GM12878 (cell line): ENCODE measurements around the gene NBEA. TPM values are rescaled to one million over a fixed set of nuclear protein-coding genes. Genes with fewer than 3 reads are reported as not detected.

Experiments
- ATAC-seq: fragments of 200-7000 bp; cut with Tn5 transposase; 3 replicates; pipeline ENCODE4 v1.9.1; 2020; ENCODE audit warnings: mild to moderate bottlenecking, moderate library complexity
- BruUV-seq: library from RNA; stranded (reverse); fragments of 400-500 nt; replicated peaks from 2 replicates; lab custom pipeline; 2021; lab: Mats Ljungman, UMichigan
- CTCF ChIA-PET: fragments of 300-600 bp; sonication (Branson Sonifier 250); formaldehyde crosslinking; extraction: SDS; loops from one replicate; lab custom pipeline; 2021; ENCODE audit warnings: inconsistent platforms; lab: Yijun Ruan, JAX
- POLR2A ChIA-PET: fragments of 350-600 bp; formaldehyde crosslinking; extraction: SDS; loops from one replicate; lab custom pipeline; 2021; ENCODE audit warnings: inconsistent platforms; lab: Charles Lee
- RAD21 ChIA-PET: fragments of 300-600 bp; sonication (Branson Sonifier 250); formaldehyde crosslinking; loops from one replicate; lab custom pipeline; 2023; ENCODE audit warnings: antibody characterized with exemption; ENCODE audit not compliant: unreplicated experiment; lab: Charles Lee
- SMC1A ChIA-PET: fragments of 300-600 bp; sonication (Branson Sonifier 250); formaldehyde crosslinking; loops from one replicate; lab custom pipeline; 2023; ENCODE audit not compliant: unreplicated experiment, uncharacterized antibody; lab: Charles Lee
- DNase-seq: peaks from one replicate; pipeline ENCODE4 v3.0.0-alpha.2; 2011; ENCODE audit warnings: low read depth, low spot score
- FAIRE-seq: peaks from 3 replicates; lab custom pipeline; 2011; peaks lifted over from hg19 to GRCh38; lab: Jason Lieb, UNC
- H2AFZ ChIP-seq: 2 replicates; pipeline ENCODE4 v1.6.0; 2011; ENCODE audit warnings: low read depth, low read length, control low read depth; ENCODE audit not compliant: control insufficient read depth
- H3K27ac ChIP-seq: 2 replicates; pipeline ENCODE4 v1.5.1; 2011; ENCODE audit warnings: control low read depth; ENCODE audit not compliant: control insufficient read depth, insufficient read depth
- H3K27me3 ChIP-seq, 2 experiments: replicated peaks in 1 of 2; 2 replicates each; pipeline versions ENCODE4 v1.6.0 to v1.6.1; 2011; ENCODE audit warnings: low read length in 1 of 2; ENCODE audit not compliant: control insufficient read depth in 2 of 2, insufficient read depth in 2 of 2
- H3K36me3 ChIP-seq, 2 experiments: 2 replicates each; pipeline ENCODE4 v1.5.1; 2011; ENCODE audit warnings: low read length in 1 of 2; ENCODE audit not compliant: control insufficient read depth in 2 of 2, insufficient read depth in 2 of 2
- H3K4me1 ChIP-seq: 2 replicates; pipeline ENCODE4 v1.6.1; 2011; ENCODE audit warnings: mild to moderate bottlenecking, low read length, moderate library complexity, mixed read lengths; ENCODE audit not compliant: control insufficient read depth, insufficient read depth
- H3K4me2 ChIP-seq: 2 replicates; pipeline ENCODE4 v1.6.0; 2011; ENCODE audit warnings: control low read depth; ENCODE audit not compliant: control insufficient read depth, insufficient read depth
- H3K4me3 ChIP-seq: fragments of 200-600 bp; sonication (generic); 2 replicates; pipeline ENCODE4 v1.5.1; 2016
- H3K79me2 ChIP-seq: 2 replicates; pipeline ENCODE4 v1.6.0; 2011; ENCODE audit warnings: low read length; ENCODE audit not compliant: control insufficient read depth, insufficient read depth
- H3K9ac ChIP-seq: 2 replicates; pipeline ENCODE4 v1.8.0; 2011; ENCODE audit warnings: low read length, control low read depth, mixed read lengths; ENCODE audit not compliant: control insufficient read depth, insufficient read depth
- H3K9me3 ChIP-seq: replicated peaks from 3 replicates; pipeline ENCODE4 v1.5.1; 2011; ENCODE audit warnings: mild to moderate bottlenecking, low read length; ENCODE audit not compliant: control insufficient read depth, insufficient read depth
- H4K20me1 ChIP-seq: 2 replicates; pipeline ENCODE4 v1.6.0; 2011; ENCODE audit not compliant: control insufficient read depth, insufficient read depth
- CBFB ChIP-seq: IDR thresholded peaks from 2 replicates; pipeline ENCODE4 v1.6.1; 2016; ENCODE audit warnings: antibody characterized with exemption, low read depth
- CEBPB ChIP-seq, 2 experiments: fragments of 150-350 bp in 1 of 2; IDR thresholded peaks; 2 replicates each; pipeline ENCODE4 v1.6.1; 2012 to 2014; ENCODE audit warnings: low read depth in 2 of 2, low read length in 2 of 2, borderline replicate concordance in 1 of 2, inconsistent platforms in 1 of 2
- CHD4 ChIP-seq: fragments of 200-600 bp; sonication (generic); IDR thresholded peaks from 2 replicates; pipeline ENCODE4 v1.6.1; 2016; ENCODE audit warnings: mild to moderate bottlenecking
- E2F8 ChIP-seq: fragments of 450-650 bp; IDR thresholded peaks from 2 replicates; pipeline ENCODE4 v1.6.1; 2018; ENCODE audit warnings: mild to moderate bottlenecking, low read depth, moderate library complexity; ENCODE audit not compliant: partially characterized antibody
- EZH2 ChIP-seq: IDR thresholded peaks from 2 replicates; pipeline ENCODE4 v1.6.1; 2012; ENCODE audit warnings: low read depth, mild to moderate bottlenecking, control low read depth, inconsistent platforms, low read length, borderline replicate concordance; ENCODE audit not compliant: control insufficient read depth
- MEF2B ChIP-seq: fragments of 450-650 bp; IDR thresholded peaks from 2 replicates; pipeline ENCODE4 v1.6.1; 2018; ENCODE audit warnings: mild to moderate bottlenecking, moderate library complexity; ENCODE audit not compliant: partially characterized antibody, poor library complexity, severe bottlenecking
- MLLT1 ChIP-seq: fragments of 450-650 bp; IDR thresholded peaks from 2 replicates; pipeline ENCODE4 v1.6.1; 2016; ENCODE audit warnings: mild to moderate bottlenecking
- MTA2 ChIP-seq: fragments of 450-650 bp; IDR thresholded peaks from 2 replicates; pipeline ENCODE4 v1.6.1; 2016; ENCODE audit warnings: low read depth, mild to moderate bottlenecking, moderate library complexity
- MTA3 ChIP-seq: IDR thresholded peaks from 2 replicates; pipeline ENCODE4 v1.6.1; 2012; ENCODE audit warnings: low read length, inconsistent platforms, borderline replicate concordance
- PKNOX1 ChIP-seq: fragments of 450-650 bp; IDR thresholded peaks from 2 replicates; pipeline ENCODE4 v1.6.1; 2016; ENCODE audit warnings: mild to moderate bottlenecking
- RUNX3 ChIP-seq: IDR thresholded peaks from 2 replicates; pipeline ENCODE4 v1.6.1; 2012; ENCODE audit warnings: low read length, inconsistent platforms
- USF1 ChIP-seq: IDR thresholded peaks from 2 replicates; pipeline ENCODE4 v1.6.1; 2011; ENCODE audit warnings: borderline replicate concordance, low read depth, mild to moderate bottlenecking, moderate library complexity, mixed read lengths, low read length; ENCODE audit not compliant: insufficient read depth; ENCODE audit errors: extremely low read length
- ZBTB33 ChIP-seq: fragments of 450-650 bp; IDR thresholded peaks from 2 replicates; pipeline ENCODE4 v1.6.1; 2017; ENCODE audit warnings: mild to moderate bottlenecking
- ZNF24 ChIP-seq: fragments of 450-650 bp; IDR thresholded peaks from 2 replicates; pipeline ENCODE4 v1.6.1; 2017; ENCODE audit warnings: antibody characterized with exemption, mild to moderate bottlenecking
- in situ Hi-C: fragments of 300-500 bp; cut with MboI; formaldehyde crosslinking; loops from 9 replicates; pipeline ENCODE4 v1.14.3; 2018; ENCODE audit warnings: mixed read lengths
- intact Hi-C: fragments of 100-400 bp; cut with micrococcal nuclease; formaldehyde crosslinking; loops from one replicate; pipeline ENCODE4 v1.14.2; 2022; ENCODE audit not compliant: unreplicated experiment
- polyA plus RNA-seq, 11 experiments: library from polyadenylated mRNA; depleted of rRNA in 4 of 11; unstranded in 6 of 11; stranded (reverse) in 5 of 11; fragments of >200 nt; fragmentation: Nextera tagmentation in 4 of 11; fragmentation: Illumina TruSeq in 1 of 11; extraction: Ambion mirVana in 4 of 11; extraction: Trizol in 1 of 11; gene quantifications; 1 replicate in 1 of 11; 2 replicates in 10 of 11; pipeline versions ENCODE4 v1.2.1 to v1.2.3, GENCODE V29; 2011 to 2016; ENCODE audit warnings: inconsistent platforms in 2 of 11, missing spikeins in 2 of 11, low read depth in 1 of 11
- total RNA-seq, 4 experiments: library from RNA; depleted of rRNA in 3 of 4; stranded (reverse); fragments of >200 nt in 3 of 4; fragmentation: Illumina TruSeq in 1 of 4; extraction: Trizol in 1 of 4; gene quantifications; 2 replicates each; pipeline versions ENCODE4 v1.2.1 to v1.2.3, GENCODE V29; 2013 to 2021

The NBEA gene
- total and polyA plus RNA-seq, 10 of the 15 experiments (the other 5 are each of a cell fraction or from before 2014, with no cell fraction given), result 0.23 to 3.6 (median 0.55) TPM

GRCh38 chr13:35472323-35472881 lies 530.3 kb downstream of the NBEA start (continued):
- TF ChIP-seq MTA2 (no peak), ZBTB33 (no peak), PKNOX1 (no peak)

- Histone ChIP-seq H2AFZ (no peak overlapping the region), H4K20me1 (no peaks in the 10 kb centered on the region), H3K36me3 (no peaks in the 10 kb centered on the region), H3K27ac (no peak overlapping the region), H3K27me3 (peaks cover 11 to 29% of the 10 kb centered on the region in 2 experiments), H3K9ac (no peak overlapping the region), H3K4me3 (no peak overlapping the region), H3K79me2 (no peaks in the 10 kb centered on the region), H3K4me1 (no peaks in the 10 kb centered on the region), H3K9me3 (no peaks in the 10 kb centered on the region; the same call in 2 of the 3 replicates), H3K4me2 (no peak overlapping the region)
- intact Hi-C loops, result no loop called here
- ChIA-PET RAD21 (no interaction called here), CTCF (no interaction called here), SMC1A (no interaction called here), POLR2A (no interaction called here)
- ATAC-seq (no peak), FAIRE-seq (peak; percentile 13), DNase-seq (no peak)
- in situ Hi-C loops, result no loop called here
- no TSS peak for BruUV-seq
- TF ChIP-seq CHD4 (no peak), USF1 (no peak), E2F8 (no peak), MTA2 (no peak), ZNF24 (no peak), CEBPB (IDR thresholded peaks at IDR 0.05; ENCODE audit: borderline replicate concordance in 1 of 2, low read depth in 2 of 2, low read length in 2 of 2) (no peak), EZH2 (no peak), CBFB (no peak), MTA3 (no peak), MLLT1 (no peak), RUNX3 (no peak), MEF2B (no peak)
These were observed 531.2 kb downstream of the NBEA start for GRCh38 chr13:35473206-35473775.
